Loucy (cell line): ENCODE measurements around the gene ATP8B3.
"Not testable (repeated sequence)": the region's sequence is repeated elsewhere in the genome, so short reads cannot be mapped to it uniquely, and the experiment has no call there.

Source experiments
- H2AFZ ChIP-seq: fragments of 200-600 bp; sonication (generic); 2 replicates; pipeline ENCODE4 v1.6.0; 2016; ENCODE audit warnings: antibody characterized with exemption, mild to moderate bottlenecking, low read length, moderate library complexity
- H3F3A ChIP-seq: fragments of 200-600 bp; 2 replicates; pipeline ENCODE4 v1.6.0; 2016; ENCODE audit warnings: antibody characterized with exemption, low read depth, mild to moderate bottlenecking
- H3K27me3 ChIP-seq: fragments of 200-600 bp; sonication (generic); 2 replicates; pipeline ENCODE4 v1.6.1; 2014; ENCODE audit warnings: low read length, mild to moderate bottlenecking; ENCODE audit not compliant: insufficient read depth, poor library complexity, severe bottlenecking
- H3K36me3 ChIP-seq: fragments of 200-600 bp; sonication (generic); 2 replicates; pipeline ENCODE4 v1.6.1; 2016; ENCODE audit warnings: low read length; ENCODE audit not compliant: insufficient read depth
- H3K4me1 ChIP-seq: fragments of 200-600 bp; sonication (generic); 2 replicates; pipeline ENCODE4 v1.5.1; 2014; ENCODE audit warnings: low read length, mild to moderate bottlenecking; ENCODE audit not compliant: insufficient read depth, poor library complexity, severe bottlenecking
- H3K4me2 ChIP-seq: fragments of 200-600 bp; sonication (generic); 2 replicates; pipeline ENCODE4 v1.6.0; 2014; ENCODE audit warnings: antibody characterized with exemption, low read length, low read depth, mild to moderate bottlenecking; ENCODE audit not compliant: poor library complexity, severe bottlenecking
- H3K4me3 ChIP-seq: fragments of 200-600 bp; sonication (generic); 2 replicates; pipeline ENCODE4 v1.5.1; 2014; ENCODE audit warnings: low read length, mild to moderate bottlenecking, mixed read lengths; ENCODE audit not compliant: poor library complexity, severe bottlenecking
- H3K79me2 ChIP-seq: fragments of 200-600 bp; sonication (generic); 2 replicates; pipeline ENCODE4 v1.6.1; 2014; ENCODE audit warnings: low read length; ENCODE audit not compliant: insufficient read depth
- H3K9ac ChIP-seq: fragments of 200-600 bp; sonication (generic); 2 replicates; pipeline ENCODE4 v1.6.0; 2014; ENCODE audit warnings: mild to moderate bottlenecking, low read depth, low read length, moderate library complexity; ENCODE audit not compliant: poor library complexity, severe bottlenecking
- H3K9me2 ChIP-seq: fragments of 200-600 bp; sonication (generic); replicated peaks from 2 replicates; pipeline ENCODE4 v1.6.1; 2016; ENCODE audit warnings: low read depth, low read length, mixed read lengths
- H3K9me3 ChIP-seq: fragments of 200-600 bp; sonication (generic); 2 replicates; pipeline ENCODE4 v1.6.1; 2014; ENCODE audit warnings: mild to moderate bottlenecking, antibody characterized with exemption, low read length, low read depth; ENCODE audit not compliant: insufficient read depth
- H4K20me1 ChIP-seq: fragments of 200-600 bp; sonication (generic); 2 replicates; pipeline ENCODE4 v1.6.0; 2014; ENCODE audit warnings: antibody characterized with exemption, low read length, mild to moderate bottlenecking; ENCODE audit not compliant: insufficient read depth, poor library complexity, severe bottlenecking
- EZH2phosphoT487 ChIP-seq: fragments of 200-600 bp; IDR thresholded peaks from 2 replicates; pipeline ENCODE4 v1.6.1; 2018; ENCODE audit warnings: antibody characterized with exemption, mild to moderate bottlenecking, moderate library complexity, borderline replicate concordance
- TF ChIP-seq, protein P1 (sequence below): fragments of 200-600 bp; sonication (generic); conservative IDR thresholded peaks from 2 replicates; pipeline ENCODE4 v1.5.1; 2014; ENCODE audit warnings: mild to moderate bottlenecking, antibody characterized with exemption, low read length

The ATP8B3 gene

DNA sequence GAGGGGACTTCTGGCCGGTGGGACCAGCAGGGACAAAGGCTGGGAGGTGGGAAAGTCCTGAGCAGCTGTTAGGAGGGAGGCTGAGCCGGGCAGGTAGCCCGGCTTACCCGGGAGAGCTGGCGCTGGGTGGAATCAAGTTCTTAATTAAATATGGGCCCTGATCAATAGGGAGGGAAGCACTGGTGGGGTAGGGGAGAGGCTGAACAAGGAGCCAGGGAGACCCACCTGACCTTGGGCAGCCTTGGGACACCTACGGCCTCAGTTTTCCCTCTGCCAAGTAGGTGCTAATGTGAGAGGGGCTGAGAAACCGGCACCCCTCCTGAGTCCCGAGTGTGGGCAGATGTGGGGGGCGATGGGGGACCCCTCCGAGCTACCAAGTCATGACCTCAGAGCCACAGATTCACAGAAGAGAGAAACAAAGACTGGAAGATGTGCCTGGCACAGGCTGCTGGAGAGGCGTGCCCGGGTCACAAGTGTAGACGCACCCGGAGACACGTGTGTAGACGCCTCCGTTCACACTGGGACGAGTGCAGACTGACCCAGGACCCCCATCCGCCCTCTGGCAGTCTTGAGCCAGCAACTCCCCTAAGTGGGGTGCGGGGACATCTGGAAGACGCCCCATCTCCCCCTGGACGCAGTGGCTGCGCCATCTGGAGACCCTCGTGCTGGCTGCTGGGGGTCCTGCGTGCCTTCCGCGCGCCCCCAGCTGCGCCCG is 50.4 kb downstream of the ATP8B3 start:
- H3K9me2 ChIP-seq, result no peaks in the 10 kb centered on the region
- no peak overlapping the region for H2AFZ ChIP-seq
- H4K20me1 ChIP-seq, result no peaks in the 10 kb centered on the region
- peaks cover 2% of the 10 kb centered on the region for H3K4me1 ChIP-seq
- H3F3A ChIP-seq, result no peaks in the 10 kb centered on the region
- no peaks in the 10 kb centered on the region for H3K27me3 ChIP-seq
- H3K9me3 ChIP-seq, result no peaks in the 10 kb centered on the region
- TF ChIP-seq EZH2phosphoT487, result no peak
- TF ChIP-seq, protein P1, sequence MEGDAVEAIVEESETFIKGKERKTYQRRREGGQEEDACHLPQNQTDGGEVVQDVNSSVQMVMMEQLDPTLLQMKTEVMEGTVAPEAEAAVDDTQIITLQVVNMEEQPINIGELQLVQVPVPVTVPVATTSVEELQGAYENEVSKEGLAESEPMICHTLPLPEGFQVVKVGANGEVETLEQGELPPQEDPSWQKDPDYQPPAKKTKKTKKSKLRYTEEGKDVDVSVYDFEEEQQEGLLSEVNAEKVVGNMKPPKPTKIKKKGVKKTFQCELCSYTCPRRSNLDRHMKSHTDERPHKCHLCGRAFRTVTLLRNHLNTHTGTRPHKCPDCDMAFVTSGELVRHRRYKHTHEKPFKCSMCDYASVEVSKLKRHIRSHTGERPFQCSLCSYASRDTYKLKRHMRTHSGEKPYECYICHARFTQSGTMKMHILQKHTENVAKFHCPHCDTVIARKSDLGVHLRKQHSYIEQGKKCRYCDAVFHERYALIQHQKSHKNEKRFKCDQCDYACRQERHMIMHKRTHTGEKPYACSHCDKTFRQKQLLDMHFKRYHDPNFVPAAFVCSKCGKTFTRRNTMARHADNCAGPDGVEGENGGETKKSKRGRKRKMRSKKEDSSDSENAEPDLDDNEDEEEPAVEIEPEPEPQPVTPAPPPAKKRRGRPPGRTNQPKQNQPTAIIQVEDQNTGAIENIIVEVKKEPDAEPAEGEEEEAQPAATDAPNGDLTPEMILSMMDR, result no peak
- H3K4me2 ChIP-seq, result no peak overlapping the region
- no peak overlapping the region for H3K4me3 ChIP-seq
- no peaks in the 10 kb centered on the region for H3K79me2 ChIP-seq
- no peaks in the 10 kb centered on the region for H3K36me3 ChIP-seq
- H3K9ac ChIP-seq, result no peak overlapping the region

DNA sequence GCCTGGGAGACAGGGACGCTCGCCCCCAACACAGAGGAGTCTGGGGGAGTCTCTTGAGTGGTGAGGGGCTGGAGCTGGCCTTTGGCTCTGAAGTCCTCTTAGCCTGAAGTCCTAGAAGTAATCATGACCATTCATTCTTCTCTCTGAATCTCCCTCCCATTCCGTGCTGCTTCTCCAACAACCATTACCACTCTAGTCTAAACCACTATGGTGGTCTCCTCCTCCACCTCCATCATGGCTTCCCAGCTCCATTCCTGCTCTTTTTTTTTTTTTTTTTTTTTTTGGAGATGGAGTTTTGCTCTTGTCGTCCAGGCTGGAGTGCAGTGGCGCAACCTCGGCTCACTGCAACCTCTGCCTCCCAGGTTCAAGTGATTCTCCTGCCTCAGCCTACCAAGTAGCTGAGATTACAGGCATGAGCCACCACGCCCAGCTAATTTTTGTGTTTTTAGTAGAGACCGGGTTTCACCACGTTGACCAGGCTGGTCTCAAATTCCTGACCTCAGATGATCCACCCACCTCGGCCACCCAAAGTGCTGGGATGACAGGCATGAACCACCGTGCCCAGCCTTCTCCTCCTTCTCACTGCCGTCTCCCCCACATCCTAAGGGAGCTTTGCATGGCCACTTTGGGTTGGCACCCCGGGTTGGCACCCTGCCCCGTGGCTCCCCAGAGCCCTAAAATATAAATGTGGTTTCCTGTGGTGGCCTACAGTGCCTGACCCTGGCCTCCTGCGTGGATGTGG is 51.1 kb downstream of the ATP8B3 start:
- not testable (repeated sequence) for H3K9ac ChIP-seq, H3K36me3 ChIP-seq, H3K9me2 ChIP-seq, H3K9me3 ChIP-seq, H3K27me3 ChIP-seq, H3K4me2 ChIP-seq, H3F3A ChIP-seq, H3K4me3 ChIP-seq, H3K4me1 ChIP-seq, H2AFZ ChIP-seq, H4K20me1 ChIP-seq, H3K79me2 ChIP-seq

DNA sequence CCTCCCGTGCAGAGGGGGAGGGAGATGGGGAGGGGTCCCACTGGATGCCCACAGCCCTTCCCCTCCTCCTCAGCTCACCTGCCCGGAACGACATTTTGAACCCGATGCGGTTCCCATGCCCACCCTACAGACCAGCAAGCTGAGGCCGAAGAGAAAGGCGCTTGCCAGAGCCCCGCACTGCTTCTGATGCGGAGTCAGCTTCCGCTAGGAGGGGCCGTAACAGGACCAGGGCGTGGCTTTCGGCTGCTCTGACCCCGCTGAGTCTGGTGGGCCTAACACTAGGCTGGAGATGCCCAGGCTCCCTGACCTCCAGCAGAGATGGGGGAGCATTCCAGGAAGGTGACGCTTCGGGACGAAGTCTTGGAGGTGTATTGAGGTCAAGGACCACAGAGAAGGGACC is 52.1 kb downstream of the ATP8B3 start:
- H3K4me2 ChIP-seq, result no peak overlapping the region

More for the DNA sequence above, 52.1 kb downstream of the ATP8B3 start:
- Histone ChIP-seq H3K27me3 (no peaks in the 10 kb centered on the region), H3K9me3 (no peaks in the 10 kb centered on the region), H4K20me1 (no peaks in the 10 kb centered on the region), H3K9ac (no peak overlapping the region), H3K4me3 (no peak overlapping the region), H3F3A (no peaks in the 10 kb centered on the region), H2AFZ (no peak overlapping the region), H3K9me2 (no peaks in the 10 kb centered on the region), H3K79me2 (no peaks in the 10 kb centered on the region), H3K36me3 (no peaks in the 10 kb centered on the region), H3K4me1 (no peaks in the 10 kb centered on the region)
- no peak for TF ChIP-seq EZH2phosphoT487
- TF ChIP-seq, protein P1, result no peak
